Urinary bladder (tissue), 4 donors: ENCODE measurements around the gene OR13A1. TPM values are rescaled to one million over a fixed set of nuclear protein-coding genes. Genes with fewer than 3 reads are reported as not detected.
"Not testable (repeated sequence)": the region's sequence is repeated elsewhere in the genome, so short reads cannot be mapped to it uniquely, and the experiment has no call there.

Source experiments
- DNase-seq: peaks from one replicate; pipeline ENCODE4 v3.0.0-alpha.2; 2015; ENCODE audit errors: extremely low spot score
- H3K27ac ChIP-seq: one replicate; pipeline ENCODE4 v1.5.1; 2013; ENCODE audit warnings: low read depth, mild to moderate bottlenecking, moderate library complexity
- H3K36me3 ChIP-seq: one replicate; pipeline ENCODE4 v1.6.1; 2013; ENCODE audit warnings: mild to moderate bottlenecking, moderate library complexity; ENCODE audit not compliant: insufficient read depth
- H3K4me1 ChIP-seq: one replicate; pipeline ENCODE4 v1.6.1; 2013; ENCODE audit warnings: mild to moderate bottlenecking, moderate library complexity; ENCODE audit not compliant: insufficient read depth
- H3K4me3 ChIP-seq: one replicate; pipeline ENCODE4 v1.5.1; 2013; ENCODE audit warnings: low read depth, low read length
- WGBS: extraction: QIAGEN DNeasy Blood & Tissue Kit; methylation state at CpG from one replicate; pipeline ENCODE4 v1.1.7; 2013; 5-methylcytosine and 5-hydroxymethylcytosine counted together
- polyA plus RNA-seq: library from polyadenylated mRNA; stranded (reverse); fragments of 200-250 nt; gene quantifications from one replicate; pipeline ENCODE4 v1.2.3, GENCODE V29; 2013
- total RNA-seq: library from RNA; depleted of rRNA; stranded (reverse); fragments of >200 nt; gene quantifications from one replicate; pipeline ENCODE4 v1.2.3, GENCODE V29; 2014
- donor health status: healthy with polysubstance abuse.
- donor health status: healthy.

OR13A1 gene
- total and polyA plus RNA-seq, 2 donors = 0.32 to 0.85 TPM

DNA sequence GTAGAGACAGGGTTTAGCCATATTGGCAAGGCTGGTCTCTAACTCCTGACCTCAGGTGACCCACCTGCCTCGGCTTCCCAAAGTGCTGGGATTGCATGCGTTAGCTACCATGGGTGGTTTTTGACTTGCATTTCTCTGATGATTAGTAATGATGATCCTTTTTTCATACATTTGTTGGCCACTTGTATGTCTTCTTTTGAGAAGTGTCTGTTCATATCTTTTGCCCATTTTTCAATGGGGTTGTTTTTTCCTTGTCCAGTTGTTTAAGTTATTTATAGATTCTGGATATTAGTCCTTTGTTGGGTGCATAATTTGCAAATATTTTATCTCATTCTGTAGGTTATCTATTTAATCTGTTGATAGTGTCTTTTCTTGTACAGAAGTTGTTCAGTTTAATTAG lies 4.3 kb upstream of the OR13A1 start:
- no peak for DNase-seq
- H3K36me3 ChIP-seq = no peaks in the 10 kb centered on the region
- no peaks in the 10 kb centered on the region for H3K4me1 ChIP-seq
- no peak overlapping the region for H3K27ac ChIP-seq
- no peak overlapping the region for H3K4me3 ChIP-seq
- 93% methylated on average over 2 of the region's 2 CpGs for WGBS

DNA sequence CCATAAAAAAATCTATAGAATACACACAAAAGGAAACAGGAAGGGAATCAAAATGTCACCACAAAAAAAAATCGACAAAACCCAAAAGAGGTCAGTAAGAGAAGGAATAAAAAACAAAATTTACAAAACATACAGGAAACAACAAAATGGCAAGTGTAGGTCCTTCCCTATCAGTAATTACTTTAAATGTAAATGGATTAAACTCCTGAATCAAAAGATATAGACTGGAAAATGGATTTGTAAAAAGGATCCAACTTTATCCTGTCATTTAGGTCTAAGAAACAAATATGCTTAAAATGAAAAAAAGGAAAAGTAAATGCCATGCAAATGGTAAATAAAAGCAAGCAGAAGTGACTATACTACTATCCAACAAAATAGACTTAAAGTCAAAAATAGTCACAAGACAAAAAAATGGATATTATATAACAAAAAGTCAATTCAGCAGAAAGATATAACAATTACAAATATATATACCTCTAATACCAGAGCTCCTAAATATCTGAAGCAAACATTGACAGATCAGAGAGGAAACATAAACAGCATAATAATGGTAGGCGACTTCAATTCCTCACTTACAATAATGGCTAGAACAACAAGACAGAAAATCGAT lies 2.0 kb downstream of the OR13A1 start:
- WGBS = 86% methylated on average over 3 of the region's 3 CpGs
- no peak overlapping the region for H3K4me3 ChIP-seq

DNA sequence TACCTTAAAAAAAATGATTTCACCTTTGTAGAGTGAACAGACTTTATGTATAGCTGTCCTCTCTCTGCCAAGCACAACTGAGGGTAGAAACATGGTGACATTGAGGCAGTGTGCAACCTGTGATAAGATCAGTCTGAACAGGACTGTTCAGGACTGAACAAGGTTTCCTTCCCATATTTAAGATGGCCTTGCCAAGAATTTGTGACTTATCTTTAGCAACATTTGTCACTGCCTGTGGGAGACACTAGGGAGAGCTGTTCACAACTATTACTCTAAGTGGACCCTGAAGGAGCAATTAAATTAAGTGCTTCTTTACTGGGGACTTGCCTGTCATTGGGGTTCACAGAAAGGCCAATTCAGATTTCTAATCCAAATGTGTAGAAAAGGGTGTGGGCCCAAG lies 6.7 kb downstream of the OR13A1 start:
- no peak for DNase-seq
- H3K4me3 ChIP-seq = no peak overlapping the region
- H3K27ac ChIP-seq = no peak overlapping the region
- H3K4me1 ChIP-seq = no peaks in the 10 kb centered on the region
- no peaks in the 10 kb centered on the region for H3K36me3 ChIP-seq

More for the DNA sequence above, 2.0 kb downstream of the OR13A1 start:
- H3K4me1 ChIP-seq = no peaks in the 10 kb centered on the region
- no peak for DNase-seq
- H3K36me3 ChIP-seq = no peaks in the 10 kb centered on the region
- no peak overlapping the region for H3K27ac ChIP-seq

DNA sequence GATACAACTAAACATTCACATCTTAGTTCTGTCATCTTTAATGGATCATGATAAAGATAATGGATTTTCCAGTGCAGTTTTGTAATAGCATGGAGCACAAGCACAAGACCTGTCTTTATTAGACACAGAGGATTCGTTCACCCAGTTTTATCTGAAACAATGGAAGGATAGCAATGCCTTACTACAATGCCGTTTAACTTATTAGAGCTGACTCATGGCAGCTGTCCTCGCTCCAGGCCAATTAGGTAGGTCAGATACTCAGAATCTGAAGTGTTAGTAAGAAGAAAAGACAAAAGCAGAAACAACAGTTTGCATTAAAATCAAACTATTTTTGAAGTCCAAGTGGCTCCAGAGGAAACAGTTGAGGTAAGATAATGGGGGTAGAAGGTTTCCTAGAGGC lies 12.8 kb downstream of the OR13A1 start:
- H3K27ac ChIP-seq = no peak overlapping the region
- no peak for DNase-seq
- H3K36me3 ChIP-seq = no peaks in the 10 kb centered on the region
- H3K4me3 ChIP-seq = no peak overlapping the region
- WGBS = 71% methylated on average over 3 of the region's 3 CpGs
- no peaks in the 10 kb centered on the region for H3K4me1 ChIP-seq

DNA sequence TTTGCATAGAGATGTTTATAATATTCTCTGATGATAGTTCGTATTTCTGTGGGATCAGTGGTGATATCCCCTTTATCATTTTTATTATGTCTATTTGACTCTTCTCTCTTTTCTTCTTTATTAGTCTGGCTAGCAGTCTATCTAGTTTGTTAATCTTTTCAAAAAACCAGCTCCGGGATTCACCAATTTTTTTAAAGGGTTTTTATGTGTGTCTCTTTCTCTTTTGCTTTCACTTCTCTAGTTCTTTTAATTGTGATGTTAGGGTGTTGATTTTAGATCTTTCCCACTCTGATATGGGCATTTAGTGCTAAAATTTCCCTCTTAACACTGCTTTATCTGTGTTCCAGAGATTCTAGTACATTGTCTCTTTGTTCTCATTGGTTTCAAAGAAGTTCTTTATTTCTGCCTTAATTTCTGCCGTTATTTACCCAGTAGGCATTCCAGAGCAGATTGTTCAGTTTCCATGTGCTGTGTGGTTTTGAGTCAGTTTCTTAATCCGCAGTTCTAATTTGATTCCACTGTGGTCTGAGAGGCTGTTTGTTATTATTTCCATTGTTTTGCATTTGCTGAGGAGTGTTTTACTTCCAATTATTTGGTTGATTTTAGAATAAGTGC lies 17.0 kb downstream of the OR13A1 start:
- H3K4me3 ChIP-seq, H3K27ac ChIP-seq, H3K4me1 ChIP-seq, DNase-seq, H3K36me3 ChIP-seq: not testable (repeated sequence)
- WGBS = 55% methylated on average over 4 of the region's 4 CpGs

DNA sequence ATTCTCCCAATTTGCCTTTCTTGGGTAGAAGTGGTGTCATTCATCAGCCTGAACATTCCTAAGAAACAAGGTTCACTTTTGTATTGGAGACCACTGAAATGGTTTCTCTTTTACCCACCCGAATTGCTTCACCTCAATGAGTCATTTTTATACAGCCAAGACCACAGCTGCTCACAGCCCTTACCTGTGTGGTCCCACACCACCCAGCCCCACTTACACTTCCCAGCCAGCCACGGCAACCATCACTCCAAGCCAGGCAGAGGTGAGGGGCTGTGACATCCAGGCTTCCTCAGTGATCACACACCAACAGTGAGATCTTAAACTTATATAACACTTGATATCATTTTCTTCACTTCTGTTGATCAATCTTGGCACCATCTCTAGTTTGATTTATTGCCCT lies 20.7 kb downstream of the OR13A1 start:
- no peaks in the 10 kb centered on the region for H3K4me1 ChIP-seq
- H3K27ac ChIP-seq = no peak overlapping the region
- no peaks in the 10 kb centered on the region for H3K36me3 ChIP-seq
- WGBS = 68% methylated on average over 2 of the region's 2 CpGs
- no peak overlapping the region for H3K4me3 ChIP-seq
- DNase-seq = no peak

DNA sequence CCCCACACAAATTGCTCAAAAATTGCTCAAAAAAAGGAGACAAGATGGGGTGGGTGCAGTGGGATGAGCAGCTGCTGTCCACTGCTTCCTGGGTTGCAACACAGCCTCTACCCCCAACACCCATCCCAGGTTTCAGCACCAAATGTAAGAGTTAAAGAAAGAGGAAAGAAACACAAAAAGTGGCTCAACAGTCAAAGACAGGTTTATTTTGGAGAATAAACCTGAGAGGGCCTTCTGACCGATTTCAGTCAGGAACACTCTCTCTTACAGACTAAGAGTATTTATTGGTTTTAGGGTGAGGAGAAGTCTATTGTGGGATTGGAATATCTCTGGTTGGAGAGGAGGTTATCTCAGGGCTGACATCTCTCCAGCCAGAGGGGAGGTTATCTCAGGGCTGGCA lies 28.4 kb downstream of the OR13A1 start:
- Histone ChIP-seq H3K27ac (no peak overlapping the region), H3K36me3 (no peaks in the 10 kb centered on the region), H3K4me3 (no peak overlapping the region), H3K4me1 (no peaks in the 10 kb centered on the region)
- 69% methylated on average over 1 of the region's 1 CpG for WGBS
- DNase-seq = no peak

DNA sequence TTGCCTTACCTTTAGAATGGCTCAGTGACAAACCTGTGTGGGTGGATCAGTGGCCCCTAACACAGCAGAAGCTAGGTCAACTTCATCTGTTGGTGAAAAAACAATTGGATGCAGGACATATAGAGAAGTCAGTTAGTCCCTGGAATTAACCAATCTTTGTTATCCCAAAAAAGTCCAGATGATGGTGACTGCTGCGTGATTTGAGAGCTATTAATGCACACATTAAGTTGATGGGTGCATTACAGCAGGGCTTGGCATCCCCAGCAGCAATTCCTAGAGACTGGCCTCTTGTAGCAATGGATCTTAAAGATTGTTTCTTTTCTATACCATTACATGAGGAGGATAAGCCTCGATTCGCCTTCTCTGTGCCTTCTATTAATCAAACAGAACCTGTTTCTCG lies 33.3 kb downstream of the OR13A1 start:
- 72% methylated on average over 4 of the region's 4 CpGs for WGBS
- H3K4me1 ChIP-seq = no peaks in the 10 kb centered on the region
- H3K27ac ChIP-seq = no peak overlapping the region

DNA sequence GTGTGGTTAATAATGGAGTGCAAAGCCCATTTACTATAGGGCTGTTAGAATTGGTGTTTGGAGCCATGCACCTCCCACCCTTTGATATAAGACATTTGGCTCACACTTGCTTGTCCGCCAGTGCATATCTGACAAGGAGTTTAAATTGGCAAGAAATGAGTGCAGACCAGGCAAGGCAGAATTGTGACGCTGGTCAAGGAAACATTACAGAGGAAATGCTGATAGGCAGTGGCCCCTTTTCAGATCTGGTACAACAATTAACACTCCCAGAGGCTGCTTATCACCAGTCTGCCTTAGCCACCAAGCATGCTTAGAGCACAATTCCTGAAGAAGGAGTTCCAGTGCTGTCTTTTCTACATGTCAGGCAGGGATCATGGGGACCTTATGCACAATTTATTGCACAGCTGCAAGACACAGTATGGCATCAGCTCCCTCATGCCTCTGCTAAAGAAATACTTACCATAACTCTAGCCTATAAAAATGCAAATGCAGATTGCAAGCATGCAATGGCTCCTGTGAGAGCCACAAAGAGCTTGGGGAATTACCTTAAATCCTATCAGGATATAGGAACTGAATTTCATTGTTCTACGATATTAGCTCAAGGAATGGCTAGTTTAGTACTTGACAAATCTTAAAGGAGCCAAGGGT lies 35.2 kb downstream of the OR13A1 start:
- H3K4me1 ChIP-seq = no peaks in the 10 kb centered on the region
- H3K27ac ChIP-seq = no peak overlapping the region
- no peak for DNase-seq
- H3K36me3 ChIP-seq = no peaks in the 10 kb centered on the region
- 16% methylated on average over 3 of the region's 3 CpGs for WGBS
- H3K4me3 ChIP-seq = no peak overlapping the region

More for the DNA sequence above, 33.3 kb downstream of the OR13A1 start:
- no peak for DNase-seq
- no peak overlapping the region for H3K4me3 ChIP-seq
- H3K36me3 ChIP-seq = no peaks in the 10 kb centered on the region

DNA sequence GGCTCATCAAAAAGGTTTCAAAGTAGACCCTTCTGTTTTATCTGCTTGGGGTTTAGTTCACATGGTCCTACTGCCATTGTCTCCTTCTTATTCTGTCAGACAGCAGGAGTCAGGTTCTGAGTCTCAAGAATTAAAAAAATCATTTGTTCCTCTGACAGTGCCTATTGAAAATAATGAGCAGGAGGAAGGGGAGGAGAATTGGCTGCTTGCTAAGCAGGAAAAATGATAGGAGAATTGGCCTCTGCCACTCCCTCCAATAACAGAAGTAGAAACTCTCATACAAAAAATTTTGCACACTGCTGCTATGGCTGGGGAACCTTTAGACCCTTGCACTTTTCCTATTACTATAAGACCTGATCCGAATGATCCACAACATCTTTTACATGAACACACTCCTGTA lies 35.7 kb downstream of the OR13A1 start:
- Histone ChIP-seq H3K4me3 (no peak overlapping the region), H3K4me1 (no peaks in the 10 kb centered on the region), H3K27ac (no peak overlapping the region), H3K36me3 (no peaks in the 10 kb centered on the region)
- DNase-seq = no peak
- 84% methylated on average over 1 of the region's 1 CpG for WGBS

DNA sequence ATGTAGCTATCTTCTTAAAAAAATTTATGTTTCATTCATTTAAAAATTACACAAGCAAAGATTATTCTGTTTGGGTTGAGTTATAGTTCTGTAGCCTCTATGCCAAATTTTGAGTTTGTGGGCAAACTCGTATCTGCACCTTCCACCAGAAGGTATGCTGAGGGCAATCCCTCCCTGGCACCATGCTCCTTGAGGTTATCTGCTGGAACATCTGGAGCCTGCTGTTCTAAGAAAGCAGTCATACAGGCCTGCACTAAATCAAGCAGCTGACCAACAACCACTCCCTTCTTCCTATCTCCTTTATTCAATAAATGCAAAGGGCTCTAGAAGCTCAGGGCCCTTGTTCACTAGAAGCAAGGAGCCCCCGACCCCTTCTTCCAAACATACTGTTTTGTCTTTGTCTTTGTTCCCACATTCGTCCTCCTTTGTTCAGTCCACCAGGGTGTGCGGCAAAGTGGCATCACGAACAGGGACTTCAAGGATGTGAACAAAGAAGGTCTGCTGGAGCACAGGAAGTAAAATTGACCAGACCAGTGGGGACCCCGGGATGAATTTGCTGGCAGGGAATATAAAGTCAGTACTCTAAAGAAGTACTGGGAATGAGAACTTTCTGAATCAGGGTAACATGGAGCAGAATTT lies 36.4 kb downstream of the OR13A1 start:
- no peaks in the 10 kb centered on the region for H3K36me3 ChIP-seq
- H3K4me3 ChIP-seq = no peak overlapping the region
- DNase-seq = no peak
- H3K4me1 ChIP-seq = no peaks in the 10 kb centered on the region
- H3K27ac ChIP-seq = no peak overlapping the region
- WGBS = 66% methylated on average over 6 of the region's 6 CpGs

DNA sequence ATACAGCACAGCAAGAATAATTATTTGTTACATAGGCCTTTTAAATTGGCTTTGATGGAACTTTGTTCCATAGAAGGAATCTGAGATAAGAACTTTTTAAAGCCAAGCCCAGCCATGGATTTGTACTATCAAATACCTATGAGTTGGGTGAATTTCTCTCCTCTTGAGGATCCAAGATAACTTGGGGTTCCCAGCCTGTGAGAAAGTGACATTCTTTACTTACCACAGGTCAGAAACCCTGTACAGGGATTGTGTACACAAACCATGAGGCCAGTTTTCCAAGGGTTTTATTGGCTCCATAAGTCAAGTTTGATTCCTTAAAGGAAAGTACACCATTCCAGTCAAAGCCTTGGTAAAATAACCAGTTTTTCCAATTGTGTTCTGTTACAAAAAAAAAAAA lies 39.3 kb downstream of the OR13A1 start:
- not testable (repeated sequence) for H3K4me3 ChIP-seq, DNase-seq, H3K36me3 ChIP-seq, H3K4me1 ChIP-seq, H3K27ac ChIP-seq

DNA sequence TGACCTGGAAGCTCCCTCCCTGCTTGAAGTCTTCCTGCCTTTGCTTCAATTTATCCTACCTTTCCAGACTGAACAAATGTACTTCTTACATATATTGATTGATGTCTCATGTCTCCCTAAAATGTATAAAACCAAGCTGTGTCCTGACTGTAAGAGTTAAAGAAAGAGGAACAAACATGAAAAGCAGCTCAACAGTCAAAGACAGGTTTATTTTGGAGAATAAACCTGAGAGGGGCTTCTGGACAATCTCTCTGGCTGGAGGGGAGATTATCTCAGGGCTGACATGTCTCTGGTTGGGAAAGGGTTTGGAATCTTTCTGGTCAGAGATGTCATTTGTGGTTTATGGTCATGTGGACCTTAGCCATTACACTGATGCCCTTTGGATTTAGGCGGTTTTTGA lies 41.0 kb downstream of the OR13A1 start:
- H3K36me3 ChIP-seq = no peaks in the 10 kb centered on the region
- H3K4me3 ChIP-seq = no peak overlapping the region
- no peak overlapping the region for H3K27ac ChIP-seq
- H3K4me1 ChIP-seq = no peaks in the 10 kb centered on the region
- WGBS = 86% methylated on average over 1 of the region's 1 CpG
- no peak for DNase-seq

DNA sequence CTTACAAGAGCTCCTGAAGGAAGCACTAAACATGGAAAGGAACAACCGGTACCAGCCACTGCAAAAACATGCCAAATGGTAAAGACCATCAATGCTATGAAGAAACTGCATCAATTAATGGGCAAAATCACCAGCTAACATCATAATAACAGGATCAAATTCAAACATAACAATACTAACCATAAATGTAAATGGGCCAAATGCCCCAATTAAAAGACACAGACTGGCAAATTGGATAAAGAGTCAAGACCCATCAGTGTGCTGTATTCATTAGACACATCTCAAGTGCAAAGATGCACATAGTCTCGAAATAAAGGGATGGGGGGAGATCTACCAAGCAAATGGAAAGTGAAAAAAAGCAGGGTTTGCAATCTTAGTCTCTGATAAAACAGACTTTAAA lies 47.6 kb downstream of the OR13A1 start:
- 74% methylated on average over 2 of the region's 2 CpGs for WGBS
- H3K27ac ChIP-seq, DNase-seq, H3K4me1 ChIP-seq, H3K36me3 ChIP-seq, H3K4me3 ChIP-seq: not testable (repeated sequence)
